Liver (tissue), 3 donors: ENCODE measurements around the gene DCTN1.
"Not testable (repeated sequence)": the region's sequence is repeated elsewhere in the genome, so short reads cannot be mapped to it uniquely, and the experiment has no call there.

Experiments
- CTCF ChIP-seq: fragments of 150-350 bp; IDR thresholded peaks from 2 replicates; pipeline ENCODE4 v1.5.1; 2017; ENCODE audit warnings: improper control_type of control experiment, low read depth, low read length; ENCODE audit not compliant: missing input control
- EGR1 ChIP-seq, 2 donors: IDR thresholded peaks; 2 replicates each; pipeline ENCODE4 v1.6.1; 2016 to 2018; ENCODE audit warnings: antibody characterized with exemption in 2 of 2, low read depth in 2 of 2
- FOXA1 ChIP-seq: IDR thresholded peaks from 2 replicates; pipeline ENCODE4 v1.6.1; 2016; ENCODE audit warnings: antibody characterized with exemption
- GABPA ChIP-seq, 2 donors: IDR thresholded peaks in 1 of 2; conservative IDR thresholded peaks in 1 of 2; 2 replicates each; pipeline ENCODE4 v1.6.1; 2016; ENCODE audit warnings: antibody characterized with exemption in 2 of 2, mild to moderate bottlenecking in 1 of 2, moderate library complexity in 1 of 2
- HNF4G ChIP-seq: IDR thresholded peaks from 2 replicates; pipeline ENCODE4 v1.6.1; 2016; ENCODE audit warnings: antibody characterized with exemption
- JUND ChIP-seq, 2 donors: IDR thresholded peaks; 2 replicates each; pipeline ENCODE4 v1.6.1; 2016; ENCODE audit warnings: antibody characterized with exemption in 2 of 2
- MAX ChIP-seq: IDR thresholded peaks from 2 replicates; pipeline ENCODE4 v1.6.1; 2016; ENCODE audit warnings: antibody characterized with exemption
- RAD21 ChIP-seq, 2 donors: IDR thresholded peaks; 2 replicates each; pipeline ENCODE4 v1.6.1; 2016; ENCODE audit warnings: antibody characterized with exemption in 2 of 2, mild to moderate bottlenecking in 2 of 2
- SP1 ChIP-seq: IDR thresholded peaks from 2 replicates; pipeline ENCODE4 v1.6.1; 2018; ENCODE audit warnings: antibody characterized with exemption, mild to moderate bottlenecking
- TAF1 ChIP-seq: conservative IDR thresholded peaks from 2 replicates; pipeline ENCODE4 v1.6.1; 2016; ENCODE audit warnings: antibody characterized with exemption, mild to moderate bottlenecking
- TF ChIP-seq, protein P1 (sequence below): IDR thresholded peaks from 2 replicates; pipeline ENCODE4 v1.6.1; 2016; ENCODE audit warnings: antibody characterized with exemption
- donor health status: healthy.
- donor health status: healthy.

- TF ChIP-seq CTCF; SP1; EGR1 (IDR thresholded peaks at IDR 0.05; ENCODE audit: low read depth in 2 of 2); GABPA (IDR thresholded peaks at IDR 0.05 in 1 of 2, conservative IDR thresholded peaks at IDR 0.05 in 1 of 2); TAF1; MAX; RAD21 (IDR thresholded peaks at IDR 0.05); HNF4G; JUND (IDR thresholded peaks at IDR 0.05); FOXA1: not testable (repeated sequence)
- TF ChIP-seq, protein P1, sequence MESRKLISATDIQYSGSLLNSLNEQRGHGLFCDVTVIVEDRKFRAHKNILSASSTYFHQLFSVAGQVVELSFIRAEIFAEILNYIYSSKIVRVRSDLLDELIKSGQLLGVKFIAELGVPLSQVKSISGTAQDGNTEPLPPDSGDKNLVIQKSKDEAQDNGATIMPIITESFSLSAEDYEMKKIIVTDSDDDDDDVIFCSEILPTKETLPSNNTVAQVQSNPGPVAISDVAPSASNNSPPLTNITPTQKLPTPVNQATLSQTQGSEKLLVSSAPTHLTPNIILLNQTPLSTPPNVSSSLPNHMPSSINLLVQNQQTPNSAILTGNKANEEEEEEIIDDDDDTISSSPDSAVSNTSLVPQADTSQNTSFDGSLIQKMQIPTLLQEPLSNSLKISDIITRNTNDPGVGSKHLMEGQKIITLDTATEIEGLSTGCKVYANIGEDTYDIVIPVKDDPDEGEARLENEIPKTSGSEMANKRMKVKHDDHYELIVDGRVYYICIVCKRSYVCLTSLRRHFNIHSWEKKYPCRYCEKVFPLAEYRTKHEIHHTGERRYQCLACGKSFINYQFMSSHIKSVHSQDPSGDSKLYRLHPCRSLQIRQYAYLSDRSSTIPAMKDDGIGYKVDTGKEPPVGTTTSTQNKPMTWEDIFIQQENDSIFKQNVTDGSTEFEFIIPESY: not testable (repeated sequence)
These were observed 40.5 kb upstream of the DCTN1 start for GRCh38 chr2:74420443-74421103.
